Epithelial cell of prostate (primary cell): ENCODE results near the gene PRM2.

ENCODE experiments used
- DNase-seq: peaks from one replicate; pipeline ENCODE4 v3.0.0-alpha.2; 2011; ENCODE audit warnings: low read depth, low spot score
- H3K27ac ChIP-seq: fragments of 450-650 bp; 2 replicates; pipeline ENCODE4 v1.5.1; 2017; ENCODE audit warnings: mild to moderate bottlenecking

The PRM2 gene

GRCh38 chr16:11251525-11252481 is 24.5 kb downstream of the PRM2 start:
- H3K27ac ChIP-seq, result no peak overlapping the region
- DNase-seq, result no peak

- no peak for DNase-seq
- H3K27ac ChIP-seq, result no peak overlapping the region
Measured at GRCh38 chr16:11250786-11251524, 25.3 kb downstream of the PRM2 start.

GRCh38 chr16:11250091-11250785 is 26.0 kb downstream of the PRM2 start:
- H3K27ac ChIP-seq, result no peak overlapping the region
- no peak for DNase-seq

GRCh38 chr16:11249233-11250061 is 26.8 kb downstream of the PRM2 start:
- no peak for DNase-seq

GRCh38 chr16:11248133-11248532 is 28.1 kb downstream of the PRM2 start:
- DNase-seq, result peak; percentile 36
- no peak overlapping the region for H3K27ac ChIP-seq

More at GRCh38 chr16:11249233-11250061, 26.8 kb downstream of the PRM2 start:
- H3K27ac ChIP-seq, result no peak overlapping the region

GRCh38 chr16:11245988-11246387 is 30.3 kb downstream of the PRM2 start:
- no peak overlapping the region for H3K27ac ChIP-seq
- no peak for DNase-seq

- H3K27ac ChIP-seq, result no peak overlapping the region
Measured at GRCh38 chr16:11245222-11245737, 31.0 kb downstream of the PRM2 start.

GRCh38 chr16:11242658-11243057 is 33.6 kb downstream of the PRM2 start:
- DNase-seq, result no peak
- H3K27ac ChIP-seq, result no peak overlapping the region

More at GRCh38 chr16:11245222-11245737, 31.0 kb downstream of the PRM2 start:
- DNase-seq, result no peak

- DNase-seq, result no peak
- H3K27ac ChIP-seq, result no peak overlapping the region
Measured at GRCh38 chr16:11241480-11242204, 34.6 kb downstream of the PRM2 start.

- H3K27ac ChIP-seq, result no peak overlapping the region
- DNase-seq, result no peak
Measured at GRCh38 chr16:11240636-11241473, 35.4 kb downstream of the PRM2 start.

- DNase-seq, result no peak
- no peak overlapping the region for H3K27ac ChIP-seq
Measured at GRCh38 chr16:11239644-11240632, 36.3 kb downstream of the PRM2 start.

- no peak overlapping the region for H3K27ac ChIP-seq
Measured at GRCh38 chr16:11238272-11239202, 37.7 kb downstream of the PRM2 start.

GRCh38 chr16:11236461-11237254 is 39.6 kb downstream of the PRM2 start:
- no peak for DNase-seq
- no peak overlapping the region for H3K27ac ChIP-seq

More at GRCh38 chr16:11238272-11239202, 37.7 kb downstream of the PRM2 start:
- no peak for DNase-seq

GRCh38 chr16:11235703-11235991 is 40.6 kb downstream of the PRM2 start:
- no peak overlapping the region for H3K27ac ChIP-seq
- DNase-seq, result no peak
